Measurements from ENCODE around the gene MLPH. TPM values are rescaled to one million over a fixed set of nuclear protein-coding genes. Genes with fewer than 3 reads are reported as not detected.

Gene MLPH
- total RNA-seq, 4 donors from 2014 or later: 59.7 to 889 (median 182) TPM

GRCh38 chr2:237596520-237597195 lies 109.6 kb downstream of the MLPH start:
- Histone ChIP-seq H3K4me1 (peaks cover 0 to 12% (median 5%) of the 10 kb centered on the region in 4 donors), H3K27me3 (no peaks in the 10 kb centered on the region), H3K9me3 (no peaks in the 10 kb centered on the region), H3K36me3 (no peaks in the 10 kb centered on the region), H3K27ac (no peak overlapping the region), H3K4me3 (no peak overlapping the region)
- intact Hi-C loops (cut with DNase I; ENCODE audit: low total_unique reads): loop anchor here (10.0 kb wide), 1 partner anchor 78 kb away; no protein-coding TSS in a partner anchor
- no peak for DNase-seq
- TF ChIP-seq POLR2A (IDR thresholded peaks at IDR 0.05): no peak
- no peak for TF ChIP-seq CTCF (IDR thresholded peaks at IDR 0.05)
- TF ChIP-seq POLR2AphosphoS5 (IDR thresholded peaks at IDR 0.05): no peak
- no peak for TF ChIP-seq EP300 (IDR thresholded peaks at IDR 0.05; ENCODE audit: low read depth)
- 88% methylated on average over 13 of the region's 13 CpGs; no CpG with 5 or more reads in 1 of the 2 donors for whole genome bisulfite sequencing, 2 donors (ENCODE audit: low coverage in 1 of 2)
- in situ Hi-C loops (cut with MboI; ENCODE audit: low pct_ligation_motif_present in 1 of 4, low pct_unique_long_range_greater_than_20kb in 1 of 4, low sequenced_read_pairs in 3 of 4): loop anchor here in 1 of 4 donors (25.0 kb wide), 1 partner anchor 141 kb away; no protein-coding TSS in a partner anchor

- Histone ChIP-seq H3K27ac (no peak overlapping the region), H3K36me3 (no peaks in the 10 kb centered on the region), H3K27me3 (no peaks in the 10 kb centered on the region), H3K4me3 (no peak overlapping the region), H3K9me3 (no peaks in the 10 kb centered on the region), H3K4me1 (peaks cover 0 to 12% (median 5%) of the 10 kb centered on the region in 4 donors)
- intact Hi-C loops (cut with DNase I; ENCODE audit: low total_unique reads) (loop anchor here (10.0 kb wide), 1 partner anchor 77 kb away; no protein-coding TSS in a partner anchor), in situ Hi-C loops (cut with MboI; ENCODE audit: low pct_ligation_motif_present in 1 of 4, low pct_unique_long_range_greater_than_20kb in 1 of 4, low sequenced_read_pairs in 3 of 4) (loop anchor here in 1 of 4 donors (25.0 kb wide), 1 partner anchor 140 kb away; no protein-coding TSS in a partner anchor)
- 74 to 86% methylated on average over 5 to 29 of the region's 29 CpGs for WGBS, 2 donors (ENCODE audit: low coverage in 1 of 2)
- no peak for DNase-seq
- no peak for TF ChIP-seq POLR2A (IDR thresholded peaks at IDR 0.05)
- TF ChIP-seq EP300 (IDR thresholded peaks at IDR 0.05; ENCODE audit: low read depth): no peak
- TF ChIP-seq CTCF (IDR thresholded peaks at IDR 0.05): no peak
- TF ChIP-seq POLR2AphosphoS5 (IDR thresholded peaks at IDR 0.05): no peak
Measured at GRCh38 chr2:237597196-237598145, 110.4 kb downstream of the MLPH start.

GRCh38 chr2:237598468-237599208 lies 111.6 kb downstream of the MLPH start:
- Histone ChIP-seq H3K27me3 (no peaks in the 10 kb centered on the region), H3K27ac (no peak overlapping the region), H3K4me1 (peaks cover 0 to 13% (median 6%) of the 10 kb centered on the region in 4 donors), H3K9me3 (no peaks in the 10 kb centered on the region), H3K4me3 (no peak overlapping the region), H3K36me3 (no peaks in the 10 kb centered on the region)
- in situ Hi-C loops (cut with MboI; ENCODE audit: low pct_ligation_motif_present in 1 of 4, low pct_unique_long_range_greater_than_20kb in 1 of 4, low sequenced_read_pairs in 3 of 4) (loop anchor here in 1 of 4 donors (25.0 kb wide), 1 partner anchor 139 kb away; no protein-coding TSS in a partner anchor), intact Hi-C loops (cut with DNase I; ENCODE audit: low total_unique reads) (loop anchor here (10.0 kb wide), 1 partner anchor 76 kb away; no protein-coding TSS in a partner anchor)
- DNase-seq: no peak
- 85 to 100% methylated on average over 2 to 14 of the region's 14 CpGs for WGBS, 2 donors (ENCODE audit: low coverage in 1 of 2)
- no peak for TF ChIP-seq POLR2AphosphoS5 (IDR thresholded peaks at IDR 0.05)
- TF ChIP-seq CTCF (IDR thresholded peaks at IDR 0.05): no peak
- no peak for TF ChIP-seq EP300 (IDR thresholded peaks at IDR 0.05; ENCODE audit: low read depth)
- TF ChIP-seq POLR2A (IDR thresholded peaks at IDR 0.05): no peak

Data from transverse colon (tissue), 4 donors.